Activated gamma-delta T cell treated with Interleukin-2 at 50 U/mL for 16 hours (primary cell): Measurements from ENCODE around the gene GRK6.
A peak's percentile ranks its signal among the peaks of the same experiment; 100 is the strongest.

Experiments
- DNase-seq: peaks from one replicate; pipeline ENCODE4 v3.0.0-alpha.2; 2020

Gene GRK6

DNA sequence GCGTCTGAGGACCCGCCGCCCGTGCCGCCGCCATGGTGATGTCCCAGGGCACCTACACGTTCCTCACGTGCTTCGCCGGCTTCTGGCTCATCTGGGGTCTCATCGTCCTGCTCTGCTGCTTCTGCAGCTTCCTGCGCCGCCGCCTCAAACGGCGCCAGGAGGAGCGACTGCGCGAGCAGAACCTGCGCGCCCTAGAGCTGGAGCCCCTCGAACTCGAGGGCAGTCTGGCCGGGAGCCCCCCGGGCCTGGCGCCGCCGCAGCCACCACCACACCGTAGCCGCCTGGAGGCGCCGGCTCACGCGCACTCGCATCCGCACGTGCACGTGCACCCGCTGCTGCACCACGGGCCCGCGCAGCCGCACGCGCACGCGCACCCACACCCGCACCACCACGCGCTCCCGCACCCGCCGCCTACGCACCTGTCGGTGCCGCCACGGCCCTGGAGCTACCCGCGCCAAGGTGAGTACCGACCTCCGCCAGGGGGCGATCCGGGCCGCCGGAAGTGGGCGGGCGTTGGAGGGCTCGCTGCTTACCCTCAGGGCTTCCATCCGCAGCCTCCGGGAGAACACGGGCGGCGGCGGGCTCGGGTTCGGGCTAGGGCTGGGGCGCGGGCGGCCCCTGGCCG lies 28.7 kb downstream of the GRK6 start:
- DNase-seq = peak; percentile 92

DNA sequence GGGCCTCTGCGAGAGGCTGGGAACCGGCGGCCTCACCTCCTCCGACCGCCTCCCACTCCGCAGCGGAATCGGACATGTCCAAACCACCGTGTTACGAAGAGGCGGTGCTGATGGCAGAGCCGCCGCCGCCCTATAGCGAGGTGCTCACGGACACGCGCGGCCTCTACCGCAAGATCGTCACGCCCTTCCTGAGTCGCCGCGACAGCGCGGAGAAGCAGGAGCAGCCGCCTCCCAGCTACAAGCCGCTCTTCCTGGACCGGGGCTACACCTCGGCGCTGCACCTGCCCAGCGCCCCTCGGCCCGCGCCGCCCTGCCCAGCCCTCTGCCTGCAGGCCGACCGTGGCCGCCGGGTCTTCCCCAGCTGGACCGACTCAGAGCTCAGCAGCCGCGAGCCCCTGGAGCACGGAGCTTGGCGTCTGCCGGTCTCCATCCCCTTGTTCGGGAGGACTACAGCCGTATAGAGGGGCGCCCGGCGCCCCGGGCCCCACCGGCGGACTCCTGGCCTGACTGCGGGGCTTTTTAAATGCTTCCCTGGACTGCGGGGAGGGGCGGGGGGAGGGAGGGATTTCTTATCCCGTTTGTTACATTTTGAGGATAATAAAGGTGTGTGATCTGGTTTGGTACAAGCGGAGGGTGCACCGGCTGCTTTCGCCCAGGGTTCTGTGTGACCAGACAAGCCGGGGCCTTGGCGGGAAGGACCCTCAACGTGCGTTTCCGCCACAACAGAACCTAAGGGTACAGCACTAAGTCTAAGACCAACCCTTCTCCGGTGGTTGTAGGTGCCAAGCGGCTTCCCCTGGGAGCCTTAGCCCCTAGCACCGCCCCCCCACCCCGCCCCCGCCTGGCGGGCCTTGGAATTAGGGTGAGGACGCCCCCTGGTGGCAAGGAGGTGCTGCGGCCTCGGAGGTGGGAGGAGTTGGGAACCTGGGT lies 29.4 kb downstream of the GRK6 start:
- DNase-seq = peak; percentile 97

DNA sequence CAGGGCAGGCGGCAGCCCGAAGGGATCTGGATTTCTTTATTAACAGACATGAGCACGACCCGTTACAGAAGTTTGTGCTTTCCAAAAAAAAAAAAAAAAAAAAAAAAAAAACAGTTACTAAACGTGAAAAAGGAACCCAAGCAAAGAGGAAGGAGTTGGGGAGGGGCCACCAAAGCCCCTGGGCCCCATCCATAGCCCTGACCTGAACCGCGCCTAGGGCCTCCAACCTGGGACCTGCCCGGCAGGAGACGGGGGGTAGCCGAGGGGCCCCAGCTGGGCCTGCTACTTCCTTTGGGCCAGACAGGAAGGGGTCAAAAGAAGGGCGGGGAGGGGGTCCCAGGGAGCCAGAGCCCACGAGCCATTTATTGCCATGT lies 30.1 kb downstream of the GRK6 start:
- no peak for DNase-seq

DNA sequence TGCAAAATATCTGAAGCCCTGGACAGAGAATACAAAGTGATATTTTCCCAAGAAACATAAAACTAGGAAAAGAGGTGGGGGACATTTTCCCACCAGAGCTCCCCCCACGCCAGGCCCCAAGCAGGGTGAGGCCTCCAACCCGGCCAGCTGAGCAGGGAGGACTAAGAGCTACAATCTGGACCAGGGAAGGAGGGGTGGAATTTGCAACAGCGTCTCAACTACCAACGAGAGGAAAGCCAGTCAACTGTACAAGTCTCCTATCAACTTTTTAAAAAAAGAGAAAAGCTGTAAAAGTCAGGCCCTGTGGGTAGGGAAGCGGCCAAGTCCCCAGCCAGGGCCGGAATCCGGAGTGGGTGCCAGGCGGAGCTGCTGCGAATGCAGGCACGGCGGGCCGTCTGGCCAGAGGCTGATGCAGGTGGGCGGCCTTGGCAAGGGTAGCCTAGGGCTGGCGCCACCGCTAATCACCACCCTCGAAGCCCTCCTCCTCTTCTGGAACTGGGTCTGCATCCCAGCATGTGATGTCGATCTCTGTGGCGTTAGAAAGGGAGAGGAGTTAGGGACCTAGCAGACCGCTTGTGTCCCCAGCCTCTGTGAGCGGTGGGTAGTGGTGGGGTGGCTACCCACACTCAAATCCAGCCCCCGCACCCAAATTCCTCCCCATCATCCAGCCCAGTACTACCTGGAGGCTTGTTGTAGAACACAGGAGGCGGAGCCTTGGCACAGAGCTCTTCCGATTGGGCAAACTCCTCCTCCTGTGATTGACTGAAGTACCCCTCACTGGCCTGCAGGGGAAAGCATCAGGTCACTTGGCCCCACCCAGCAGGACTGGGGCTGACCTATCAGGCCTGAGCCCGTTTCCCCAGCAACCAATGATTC lies 30.7 kb downstream of the GRK6 start:
- DNase-seq = no peak

DNA sequence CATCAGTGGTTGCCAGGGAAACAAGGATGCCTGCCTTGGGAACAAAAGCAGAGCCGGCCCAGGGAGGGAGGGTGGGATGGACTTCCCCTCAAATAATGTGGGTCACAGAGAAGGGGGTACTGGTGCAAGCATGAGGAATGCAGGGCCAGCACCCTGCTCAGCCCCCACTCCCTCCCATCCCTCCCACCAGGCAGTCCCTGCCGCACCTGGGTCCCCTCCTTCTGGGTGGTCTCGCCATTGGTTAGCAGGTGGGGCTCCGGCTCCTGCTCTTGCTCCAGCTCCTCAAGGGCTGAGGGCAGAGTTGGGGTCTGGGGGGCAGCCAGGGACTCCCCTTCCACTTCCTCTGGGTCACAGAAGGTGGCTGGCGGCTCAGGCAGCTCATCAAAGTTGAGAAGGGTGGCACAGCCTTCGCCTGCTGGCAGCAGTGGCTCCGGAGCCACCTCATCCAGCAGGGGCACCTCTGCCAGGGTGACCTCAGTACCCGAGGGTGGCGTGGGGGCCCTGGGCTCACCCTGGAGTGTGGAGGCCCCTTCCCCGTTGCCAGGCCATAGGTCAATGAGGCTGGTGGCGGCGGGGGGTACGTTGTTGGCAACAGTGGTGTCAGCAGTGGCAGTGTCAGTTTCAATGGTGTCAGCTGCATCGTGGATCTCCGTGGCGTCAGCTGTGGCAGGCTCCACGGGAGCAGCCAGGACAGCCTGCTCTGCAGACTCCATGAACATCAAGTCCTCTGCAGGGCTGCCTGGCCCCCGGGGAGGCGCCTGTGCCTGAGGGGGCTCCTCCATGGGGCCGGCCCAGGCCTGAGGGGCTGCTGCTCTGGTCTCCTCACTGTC lies 31.6 kb downstream of the GRK6 start:
- no peak for DNase-seq

DNA sequence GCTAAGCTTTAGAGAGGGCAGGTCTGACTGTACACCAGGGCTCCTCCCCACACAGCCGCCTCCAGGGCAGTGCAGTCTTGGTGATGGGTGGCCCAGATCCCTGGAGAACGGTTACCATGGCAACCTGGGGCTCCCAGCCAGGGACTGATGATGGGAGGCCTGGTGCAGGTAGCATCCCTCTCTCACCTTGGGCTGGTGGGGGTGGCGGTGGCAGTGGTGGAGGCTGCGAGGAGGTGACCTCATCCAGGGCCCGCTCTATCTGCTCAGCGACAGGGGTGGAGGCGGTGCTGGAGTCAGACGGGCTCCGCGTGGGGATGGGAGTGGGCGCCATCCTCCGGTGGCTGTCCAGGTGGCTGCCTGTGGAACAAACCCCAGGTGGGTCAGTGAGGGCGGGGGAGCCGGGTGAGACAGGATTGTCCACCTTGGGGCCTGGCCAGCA lies 32.5 kb downstream of the GRK6 start:
- no peak for DNase-seq

DNA sequence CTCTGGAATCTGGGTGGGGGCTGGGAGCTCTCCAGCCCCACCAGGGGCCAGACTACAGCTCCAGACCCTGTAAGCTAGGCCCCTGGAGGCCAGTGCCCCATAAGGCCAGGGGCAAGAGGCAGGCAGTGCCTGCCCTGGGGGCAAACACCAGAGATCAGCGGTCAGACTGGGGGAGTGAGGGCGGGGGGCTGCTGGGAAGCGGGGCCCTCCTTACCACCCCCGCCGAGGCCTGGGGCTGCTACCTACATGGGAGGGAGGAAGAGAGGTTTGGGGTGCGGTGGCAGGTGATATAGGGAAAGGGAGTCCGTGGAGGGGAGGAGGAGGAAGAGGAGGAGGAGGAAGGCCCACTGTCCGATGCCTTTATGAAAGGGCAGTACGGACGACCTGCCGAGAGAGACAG lies 32.9 kb downstream of the GRK6 start:
- no peak for DNase-seq

DNA sequence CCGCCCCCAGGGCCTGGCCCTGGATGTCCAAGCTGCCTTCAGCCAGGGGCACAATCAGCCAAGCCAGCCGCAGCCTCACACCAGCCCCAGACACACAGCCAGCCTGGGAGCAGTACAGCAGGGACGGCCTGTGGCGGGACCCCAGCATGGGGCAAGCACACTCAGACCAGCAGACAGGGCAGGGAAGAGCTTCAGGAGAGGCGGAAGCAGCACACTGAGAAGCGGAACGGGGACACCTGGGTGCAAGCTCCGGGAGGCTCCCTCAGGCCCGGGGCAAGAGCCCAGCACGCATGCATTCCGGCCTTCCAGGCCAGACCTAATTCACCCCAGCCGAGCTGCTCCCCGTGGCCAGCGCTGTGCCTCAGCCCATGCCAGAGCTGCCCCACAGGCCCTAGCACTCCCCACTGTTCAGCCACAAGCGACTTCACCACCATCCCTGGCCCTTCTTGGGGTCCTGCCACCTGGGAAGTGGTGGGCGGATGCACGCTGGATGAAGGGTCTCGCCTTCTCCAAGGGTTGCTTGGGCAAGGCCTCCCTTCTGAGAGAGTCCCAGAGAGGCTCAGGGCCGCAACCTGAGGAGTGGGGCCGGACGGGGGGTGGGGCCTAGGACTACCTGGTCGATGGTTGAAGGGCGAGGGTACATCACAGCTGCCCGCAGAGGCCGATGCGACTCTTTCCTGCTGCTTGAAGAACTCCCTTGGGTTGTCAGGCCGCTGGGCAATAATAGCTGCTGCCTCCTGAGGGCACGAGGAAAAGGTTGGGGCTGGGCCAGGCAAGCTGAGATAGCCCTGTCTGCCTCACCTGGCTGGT lies 33.5 kb downstream of the GRK6 start:
- no peak for DNase-seq

DNA sequence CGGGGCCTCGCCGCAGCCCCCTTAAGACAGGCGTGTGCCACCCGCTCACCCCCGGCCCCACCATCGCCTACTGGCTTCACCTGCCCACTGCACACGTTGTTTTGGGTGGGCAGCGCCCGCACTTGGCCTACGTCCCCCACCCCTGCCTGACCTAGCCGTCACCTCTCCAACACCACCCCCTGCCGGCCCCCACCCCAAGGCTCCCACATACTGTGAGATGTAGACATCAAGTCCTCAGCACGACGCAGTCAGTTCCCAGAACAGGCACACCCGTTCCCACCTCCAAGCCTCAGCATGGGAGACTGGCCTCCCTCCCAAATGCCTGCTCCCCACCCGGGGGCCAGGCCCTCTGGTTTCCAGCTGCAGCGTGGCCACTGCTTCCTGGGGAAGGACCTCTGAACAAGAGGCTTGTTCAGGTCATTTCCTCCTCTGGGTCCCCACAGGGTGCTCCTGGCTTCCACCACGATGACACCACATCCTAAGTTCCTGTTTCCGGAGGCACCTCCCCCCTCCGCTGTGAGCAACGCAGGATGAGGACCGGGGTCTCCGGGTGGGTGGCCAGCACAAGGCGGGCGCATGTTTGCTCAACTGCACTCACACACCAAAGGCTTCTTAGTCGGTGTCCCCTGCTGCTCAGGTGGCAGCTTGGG lies 35.7 kb downstream of the GRK6 start:
- DNase-seq = no peak

DNA sequence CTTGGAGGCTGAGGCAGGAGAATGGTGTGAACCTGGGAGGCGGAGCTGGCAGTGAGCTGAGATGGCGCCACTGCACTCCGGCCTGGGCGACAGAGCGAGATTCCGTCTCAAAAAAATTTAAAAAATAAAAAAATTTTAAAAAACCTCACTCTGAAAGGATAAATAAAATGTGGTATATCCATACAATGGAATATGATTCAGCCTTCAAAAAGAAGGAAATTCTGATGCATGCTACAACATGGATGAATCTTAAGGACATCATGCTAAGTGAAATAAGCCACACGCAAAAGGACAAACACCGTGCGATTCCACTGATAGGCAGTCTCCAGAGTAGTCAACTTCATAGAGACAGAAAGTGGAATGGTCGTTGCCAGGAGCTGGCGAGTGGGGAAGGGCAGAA lies 38.6 kb downstream of the GRK6 start:
- no peak for DNase-seq

DNA sequence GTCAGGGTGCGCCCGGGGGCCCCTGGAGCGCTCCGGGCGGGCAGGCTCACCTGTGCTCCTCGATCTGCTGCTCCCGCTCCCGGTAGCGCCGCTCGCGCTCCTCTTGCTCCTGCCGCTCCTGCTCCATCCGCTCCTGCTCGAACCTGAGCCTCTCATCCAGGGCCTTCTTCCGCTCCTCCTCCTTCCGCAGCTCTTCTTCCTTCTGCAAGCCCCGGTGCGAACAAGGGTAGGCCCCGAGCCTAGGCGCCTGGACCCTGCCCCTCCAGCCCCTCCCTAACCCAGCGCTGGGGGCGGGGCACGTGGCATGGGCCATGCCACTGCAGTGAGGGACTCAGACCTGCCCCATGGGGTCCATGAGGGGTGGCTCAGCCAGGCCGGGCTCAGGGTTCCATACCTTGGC lies 40.4 kb downstream of the GRK6 start:
- DNase-seq = no peak

DNA sequence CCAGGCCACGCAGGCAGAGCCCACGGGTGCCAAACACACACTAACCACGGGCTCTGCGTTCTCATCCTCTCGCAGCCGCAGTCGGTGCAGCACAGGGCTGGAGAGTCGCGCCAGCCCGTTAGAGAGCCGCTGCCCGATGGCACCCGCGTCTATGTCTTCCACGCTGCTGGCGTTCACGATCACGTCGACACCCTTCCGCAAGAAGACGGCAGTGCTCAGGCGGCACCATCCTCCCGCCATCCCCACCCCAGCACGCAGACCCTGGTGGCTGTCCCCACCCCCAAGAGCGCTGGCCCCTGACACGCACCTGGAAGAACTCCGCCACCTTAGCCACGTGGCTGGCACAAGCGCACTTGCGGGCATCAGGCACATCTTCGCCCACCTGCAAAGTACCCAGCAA lies 41.0 kb downstream of the GRK6 start:
- no peak for DNase-seq

DNA sequence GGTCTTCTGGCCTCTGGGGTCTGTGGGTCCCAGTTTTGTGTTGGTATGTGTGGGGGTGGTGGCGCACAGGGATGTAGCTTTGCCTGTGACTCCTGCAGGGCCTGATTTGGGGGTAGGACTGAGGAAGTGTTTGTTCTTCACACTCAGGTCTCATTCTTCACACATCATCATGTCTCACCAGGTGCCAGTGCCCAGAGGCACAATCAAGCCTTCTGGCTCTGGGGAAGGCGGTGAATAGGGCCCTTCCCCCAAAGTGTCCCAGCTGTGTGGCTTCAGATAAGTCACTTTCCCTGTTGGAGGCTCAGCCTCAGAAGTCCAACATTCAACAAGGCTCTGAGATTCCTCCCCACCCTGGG lies 41.8 kb downstream of the GRK6 start:
- no peak for DNase-seq

DNA sequence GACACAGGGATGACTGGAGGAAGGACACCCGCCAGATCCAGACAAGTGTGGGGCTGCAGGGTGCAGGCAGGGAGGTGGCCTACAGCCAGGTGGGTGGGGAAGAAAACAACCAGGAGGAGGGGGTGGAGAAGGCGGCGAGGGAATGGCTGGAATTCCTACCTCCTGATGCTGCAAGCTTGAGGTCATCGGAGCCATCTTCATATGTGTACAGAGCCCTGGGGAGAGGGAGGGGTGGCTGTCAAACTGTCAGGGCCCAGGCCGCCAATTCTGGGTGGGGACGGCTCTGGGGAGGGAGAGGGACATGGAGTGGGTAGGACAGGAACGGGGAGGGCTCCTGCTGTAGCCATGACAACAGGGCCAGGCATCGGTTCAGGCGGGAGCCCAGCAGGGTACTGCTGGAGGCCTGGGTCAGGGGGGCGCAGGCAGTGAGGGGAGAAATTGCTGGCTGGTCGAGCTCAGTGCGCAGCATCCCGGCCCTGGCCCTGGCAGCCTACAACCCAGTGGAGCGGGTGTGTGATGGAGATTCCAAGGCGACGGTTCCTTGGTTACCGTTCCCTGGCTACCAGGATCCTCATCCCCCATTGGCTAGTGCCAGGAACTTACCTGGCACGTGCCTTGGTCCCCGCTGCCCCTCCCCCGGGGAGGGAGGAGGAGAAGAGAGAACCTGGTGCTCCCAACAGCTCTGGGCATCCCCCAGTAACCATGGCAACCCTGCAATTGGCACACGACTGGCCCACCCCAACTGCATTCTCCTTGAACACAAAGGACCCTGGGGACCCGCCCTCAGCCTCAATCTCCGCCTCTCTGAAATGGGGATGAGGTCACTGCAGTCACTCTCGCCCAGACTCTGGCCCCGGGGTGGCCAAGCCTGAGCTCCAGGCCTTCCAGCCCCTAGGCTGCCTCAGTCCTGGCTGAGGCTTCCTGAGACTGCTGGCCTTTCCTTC lies 42.5 kb downstream of the GRK6 start:
- DNase-seq = no peak

DNA sequence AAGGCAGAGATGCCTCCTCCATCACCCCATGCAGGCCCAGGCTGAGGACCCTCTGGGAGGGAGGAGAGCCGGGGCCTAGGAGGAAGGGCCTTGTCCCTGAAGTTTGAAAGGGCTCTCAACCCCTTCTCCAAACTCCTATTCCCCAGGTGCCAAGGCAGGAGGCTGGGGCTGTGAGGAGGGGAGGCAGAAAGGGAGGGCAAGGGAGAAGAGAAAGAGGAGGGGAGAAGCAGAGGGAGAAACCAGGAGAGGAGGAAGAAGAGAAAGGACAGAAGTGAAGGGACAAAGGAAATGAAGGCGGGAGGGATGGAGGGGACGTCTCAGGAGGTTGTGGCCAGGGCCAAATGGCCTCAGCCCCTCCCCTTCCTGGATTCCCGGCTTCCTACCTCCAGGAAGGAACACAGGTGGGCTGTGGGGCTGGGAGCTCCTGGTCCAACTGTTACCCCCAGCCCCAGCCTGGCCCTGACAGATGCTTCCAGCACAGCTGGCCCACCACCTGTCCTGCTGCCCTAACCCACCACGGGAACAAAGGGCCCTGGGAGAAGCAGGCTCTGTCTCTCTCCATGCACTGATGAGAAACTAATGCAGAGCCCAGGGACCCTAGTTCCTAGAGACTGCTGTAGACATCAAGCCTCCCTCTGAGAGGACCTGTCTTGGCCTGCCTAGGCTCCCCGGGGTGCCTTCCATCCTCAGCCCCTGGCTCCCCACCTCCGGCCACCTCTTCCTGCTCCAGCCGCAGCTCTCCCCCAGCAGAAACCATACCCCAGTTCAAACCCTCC lies 43.5 kb downstream of the GRK6 start:
- no peak for DNase-seq

DNA sequence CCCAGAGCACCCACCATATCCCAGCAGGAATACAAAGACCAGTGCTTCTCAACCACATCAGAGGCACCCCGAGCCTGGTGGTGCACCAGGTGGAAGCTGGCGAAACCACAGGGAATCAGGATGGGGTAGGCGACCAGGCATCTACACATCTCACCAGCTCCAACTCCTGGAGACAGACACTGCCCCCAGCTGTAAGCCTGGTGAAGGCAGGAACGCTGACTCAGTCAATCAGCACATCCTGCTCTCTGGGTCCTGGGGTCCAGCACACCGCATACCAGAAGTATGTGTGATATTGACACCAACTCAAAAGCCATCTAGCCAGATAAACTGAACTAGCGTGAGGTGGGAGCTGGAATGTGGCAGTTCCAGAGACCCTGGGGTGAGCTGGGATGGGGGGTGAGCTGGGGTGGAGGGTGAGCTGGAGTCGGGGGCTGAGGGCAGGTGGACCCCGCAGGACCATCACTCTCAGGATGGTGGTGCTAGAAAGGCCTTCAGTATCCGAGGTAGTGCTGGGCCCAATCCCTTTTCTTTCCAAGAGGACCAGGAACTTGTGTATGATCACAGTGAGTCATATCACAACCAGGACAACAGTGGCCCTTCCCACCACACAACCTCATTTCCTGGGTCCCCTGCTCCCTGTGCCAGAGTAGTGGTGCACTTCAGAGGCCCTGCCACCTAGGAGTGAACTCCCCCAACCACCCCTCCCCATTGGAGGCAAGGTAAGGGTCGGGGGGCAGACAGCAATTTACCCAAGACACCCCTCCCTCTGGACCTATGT lies 44.5 kb downstream of the GRK6 start:
- no peak for DNase-seq

DNA sequence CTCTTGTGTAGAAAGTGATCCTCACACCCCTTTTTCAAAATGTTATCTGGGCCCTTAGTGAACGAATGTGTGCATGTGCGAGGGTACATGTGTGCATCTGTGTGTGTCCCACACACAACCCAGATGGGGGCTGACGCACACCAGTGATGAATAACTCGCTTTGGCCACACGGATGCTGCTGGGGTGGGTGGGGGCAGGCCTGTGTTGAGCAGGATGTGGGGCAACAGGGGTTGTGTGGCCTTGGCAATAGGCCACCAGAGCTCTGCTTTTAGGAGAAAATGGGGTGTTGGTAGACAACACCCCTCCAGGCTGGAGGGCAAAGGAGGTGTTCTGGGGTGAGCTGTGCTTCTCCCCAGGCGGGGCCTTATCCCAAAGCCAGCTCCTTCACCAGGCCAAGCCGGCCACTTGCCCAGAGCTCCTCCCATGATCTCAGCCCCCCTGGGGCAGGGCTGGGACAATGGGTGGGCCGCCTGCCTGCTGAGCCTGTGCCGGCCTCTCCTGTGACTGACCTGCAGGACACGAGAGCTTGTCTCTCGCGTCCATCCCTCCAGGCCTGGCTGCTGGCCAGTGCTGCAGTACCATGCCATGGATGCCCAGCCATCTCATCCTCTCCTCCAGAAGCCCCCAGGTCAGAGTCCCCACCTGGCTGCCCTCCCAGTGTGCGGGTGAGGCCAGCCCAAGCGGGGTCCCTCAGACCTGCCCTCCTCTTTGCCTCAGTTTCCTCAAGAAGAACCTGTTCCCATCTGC lies 45.3 kb downstream of the GRK6 start:
- DNase-seq = peak; percentile 76
